OCI-LY1 (cell line): ENCODE results near the gene ZFYVE27.

ENCODE experiments used
- H2AFZ ChIP-seq: fragments of 200-600 bp; sonication (generic), shearing (Covaris generic); 2 replicates; pipeline ENCODE4 v1.6.0; 2014; ENCODE audit warnings: antibody characterized with exemption, mild to moderate bottlenecking, low read length
- H3F3A ChIP-seq: fragments of 200-600 bp; sonication (generic), shearing (Covaris generic); 2 replicates; pipeline ENCODE4 v1.6.0; 2014; ENCODE audit warnings: mild to moderate bottlenecking, antibody characterized with exemption, low read length, moderate library complexity; ENCODE audit not compliant: insufficient read depth
- H3K27ac ChIP-seq: fragments of 200-600 bp; sonication (generic); 2 replicates; pipeline ENCODE4 v1.5.1; 2014; ENCODE audit warnings: low read length, mixed run types, mild to moderate bottlenecking, low read depth; ENCODE audit not compliant: poor library complexity, severe bottlenecking
- H3K27me3 ChIP-seq: fragments of 200-600 bp; sonication (generic); 2 replicates; pipeline ENCODE4 v1.6.0; 2014; ENCODE audit warnings: antibody characterized with exemption, mild to moderate bottlenecking, low read length, moderate library complexity; ENCODE audit not compliant: insufficient read depth
- H3K36me3 ChIP-seq: fragments of 200-600 bp; sonication (generic); 2 replicates; pipeline ENCODE4 v1.6.1; 2014; ENCODE audit warnings: mild to moderate bottlenecking, antibody characterized with exemption, low read length, moderate library complexity, mixed read lengths; ENCODE audit not compliant: insufficient read depth
- H3K4me1 ChIP-seq: fragments of 200-600 bp; sonication (generic); 2 replicates; pipeline ENCODE4 v1.5.1; 2014; ENCODE audit warnings: mild to moderate bottlenecking, low read length, moderate library complexity; ENCODE audit not compliant: insufficient read depth, severe bottlenecking
- H3K4me2 ChIP-seq: fragments of 200-600 bp; sonication (generic), shearing (Covaris generic); 2 replicates; pipeline ENCODE4 v1.6.1; 2014; ENCODE audit warnings: low read length
- H3K4me3 ChIP-seq: fragments of 200-600 bp; sonication (generic); 2 replicates; pipeline ENCODE4 v1.5.1; 2014; ENCODE audit warnings: low read length, low read depth, mild to moderate bottlenecking, mixed read lengths; ENCODE audit not compliant: poor library complexity, severe bottlenecking
- H3K79me2 ChIP-seq: fragments of 200-600 bp; shearing (Covaris generic); 2 replicates; pipeline ENCODE4 v1.6.1; 2016; ENCODE audit warnings: mixed run types, low read length, mixed read lengths; ENCODE audit not compliant: insufficient read depth
- H3K9ac ChIP-seq: fragments of 200-600 bp; sonication (generic), shearing (Covaris generic); 2 replicates; pipeline ENCODE4 v1.6.1; 2014; ENCODE audit warnings: mild to moderate bottlenecking, low read length, mixed read lengths
- H3K9me2 ChIP-seq: fragments of 200-600 bp; sonication (generic), shearing (Covaris generic); 2 replicates; pipeline ENCODE4 v1.6.1; 2014; ENCODE audit warnings: low read depth, mild to moderate bottlenecking, low read length, mixed read lengths
- H3K9me3 ChIP-seq: fragments of 200-600 bp; shearing (Covaris generic); 2 replicates; pipeline ENCODE4 v1.6.1; 2014; ENCODE audit warnings: low read length, mixed read lengths
- H4K20me1 ChIP-seq: fragments of 200-600 bp; sonication (generic), shearing (Covaris generic); 2 replicates; pipeline ENCODE4 v1.6.0; 2016; ENCODE audit warnings: mild to moderate bottlenecking, low read length; ENCODE audit not compliant: insufficient read depth
- CTCF ChIP-seq: fragments of 200-600 bp; sonication (generic), shearing (Covaris generic); IDR thresholded peaks from 2 replicates; pipeline ENCODE4 v1.5.1; 2017; ENCODE audit warnings: mild to moderate bottlenecking, antibody characterized with exemption, low read length, moderate library complexity, mixed read lengths
- EZH2 ChIP-seq: fragments of 200-600 bp; sonication (generic), shearing (Covaris generic); IDR thresholded peaks from 2 replicates; pipeline ENCODE4 v1.8.0; 2017; ENCODE audit warnings: borderline replicate concordance, mixed run types, mild to moderate bottlenecking, antibody characterized with exemption, low read length, moderate library complexity, mixed read lengths

ZFYVE27 gene

DNA sequence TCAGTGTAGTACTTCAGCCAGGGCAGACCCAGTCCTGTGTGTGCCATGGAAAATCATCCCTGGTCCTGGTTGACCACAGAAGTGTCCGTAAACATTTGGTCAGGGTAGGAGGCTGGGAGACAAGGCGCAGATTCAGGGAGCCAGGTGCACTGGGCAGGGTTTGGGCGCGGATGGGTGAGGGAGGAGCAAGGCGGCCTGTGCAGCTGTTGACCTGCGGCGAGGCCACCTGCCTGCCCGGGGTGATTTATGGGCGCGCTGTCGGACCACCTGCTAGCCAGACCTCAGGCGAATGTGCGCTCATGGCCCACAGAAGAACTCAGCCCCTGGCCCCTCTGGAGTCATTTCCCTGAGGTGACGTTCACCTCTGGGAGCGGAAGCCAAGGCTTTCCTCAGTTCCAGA is 28.3 kb downstream of the ZFYVE27 start:
- Histone ChIP-seq H3K9ac (no peak overlapping the region), H3K9me2 (no peaks in the 10 kb centered on the region), H3K79me2 (no peaks in the 10 kb centered on the region), H3K4me3 (no peak overlapping the region), H3K4me2 (no peak overlapping the region), H3F3A (no peaks in the 10 kb centered on the region), H3K4me1 (no peaks in the 10 kb centered on the region), H3K27me3 (no peaks in the 10 kb centered on the region), H3K27ac (no peak overlapping the region), H3K36me3 (peaks cover under 1% of the 10 kb centered on the region; the same call in 1 of the 2 replicates), H2AFZ (no peak overlapping the region), H3K9me3 (no peaks in the 10 kb centered on the region), H4K20me1 (no peaks in the 10 kb centered on the region)
- TF ChIP-seq CTCF: no peak
- no peak for TF ChIP-seq EZH2

GRCh38 chr10:97766106-97766810 is 29.3 kb downstream of the ZFYVE27 start:
- no peaks in the 10 kb centered on the region for H3K79me2 ChIP-seq
- no peaks in the 10 kb centered on the region for H3K27me3 ChIP-seq
- no peaks in the 10 kb centered on the region for H4K20me1 ChIP-seq
- H2AFZ ChIP-seq: no peak overlapping the region
- no peaks in the 10 kb centered on the region for H3K9me2 ChIP-seq
- no peak overlapping the region for H3K9ac ChIP-seq
- no peaks in the 10 kb centered on the region for H3K9me3 ChIP-seq
- no peak overlapping the region for H3K4me3 ChIP-seq
- H3F3A ChIP-seq: no peaks in the 10 kb centered on the region
- no peak overlapping the region for H3K27ac ChIP-seq
- no peaks in the 10 kb centered on the region for H3K4me1 ChIP-seq
- TF ChIP-seq CTCF (no peak), EZH2 (no peak)
- no peak overlapping the region for H3K4me2 ChIP-seq
- no peaks in the 10 kb centered on the region for H3K36me3 ChIP-seq

- H3K36me3 ChIP-seq: no peaks in the 10 kb centered on the region
- H4K20me1 ChIP-seq: no peaks in the 10 kb centered on the region
- H3K79me2 ChIP-seq: no peaks in the 10 kb centered on the region
- no peak overlapping the region for H3K4me3 ChIP-seq
- no peak for TF ChIP-seq CTCF
- no peak for TF ChIP-seq EZH2
- no peak overlapping the region for H3K27ac ChIP-seq
- no peak overlapping the region for H3K4me2 ChIP-seq
- no peaks in the 10 kb centered on the region for H3F3A ChIP-seq
- H3K4me1 ChIP-seq: no peaks in the 10 kb centered on the region
- no peak overlapping the region for H2AFZ ChIP-seq
- H3K9ac ChIP-seq: no peak overlapping the region
- no peaks in the 10 kb centered on the region for H3K27me3 ChIP-seq
- H3K9me3 ChIP-seq: no peaks in the 10 kb centered on the region
- no peaks in the 10 kb centered on the region for H3K9me2 ChIP-seq
Observed at GRCh38 chr10:97766996-97767924, 30.3 kb downstream of the ZFYVE27 start.
